Type B pancreatic cell (in vitro differentiated cells): ENCODE data around the gene SULF2. TPM values are rescaled to one million over a fixed set of nuclear protein-coding genes. Genes with fewer than 3 reads are reported as not detected.

Source experiments
- DNase-seq: peaks from one replicate; pipeline ENCODE4 v3.0.0; 2021; ENCODE audit warnings: mixed read lengths; ENCODE audit not compliant: unreplicated experiment; ENCODE audit errors: extremely low spot score
- H3K27ac Mint-ChIP-seq: 2 replicates; pipeline ENCODE4 v1.8.0; 2021; ENCODE audit warnings: mild to moderate bottlenecking, mixed read lengths
- H3K27me3 Mint-ChIP-seq: 2 replicates; pipeline ENCODE4 v1.8.0; 2021; ENCODE audit warnings: mixed read lengths
- H3K36me3 Mint-ChIP-seq: 2 replicates; pipeline ENCODE4 v1.8.0; 2021; ENCODE audit warnings: mixed read lengths
- H3K4me1 Mint-ChIP-seq: one replicate; pipeline ENCODE4 v1.8.0; 2021; ENCODE audit warnings: mixed read lengths; ENCODE audit not compliant: unreplicated experiment
- H3K4me3 Mint-ChIP-seq: 2 replicates; pipeline ENCODE4 v1.8.0; 2021; ENCODE audit warnings: mild to moderate bottlenecking, mixed read lengths
- H3K9me3 Mint-ChIP-seq: 2 replicates; pipeline ENCODE4 v1.8.0; 2021; ENCODE audit warnings: mixed read lengths
- CTCF ChIP-seq: fragments of 200-600 bp; sonication (generic); conservative IDR thresholded peaks from 2 replicates; pipeline ENCODE4 v1.5.0; 2021; ENCODE audit warnings: antibody characterized with exemption, mild to moderate bottlenecking
- total RNA-seq: library from RNA; stranded (reverse); gene quantifications from 2 replicates; pipeline ENCODE4 v1.2.1, GENCODE V29; 2021; ENCODE audit warnings: low replicate concordance

Gene SULF2
- total RNA-seq, 1 donor from 2014 or later: 146 TPM

GRCh38 chr20:47733892-47734291, 51.4 kb downstream of the SULF2 start:
- H3K27ac Mint-ChIP-seq: no peak overlapping the region
- no peaks in the 10 kb centered on the region for H3K4me1 Mint-ChIP-seq
- peaks cover 1% of the 10 kb centered on the region for H3K27me3 Mint-ChIP-seq
- H3K9me3 Mint-ChIP-seq: no peaks in the 10 kb centered on the region
- no peak for TF ChIP-seq CTCF
- peaks cover 30% of the 10 kb centered on the region for H3K36me3 Mint-ChIP-seq
- no peak overlapping the region for H3K4me3 Mint-ChIP-seq
- no peak for DNase-seq

GRCh38 chr20:47730744-47731143, 54.5 kb downstream of the SULF2 start:
- Mint-ChIP-seq H3K4me3 (no peak overlapping the region), H3K27me3 (peaks cover 3% of the 10 kb centered on the region), H3K4me1 (peaks cover 9% of the 10 kb centered on the region), H3K27ac (no peak overlapping the region), H3K9me3 (no peaks in the 10 kb centered on the region), H3K36me3 (peaks cover 25% of the 10 kb centered on the region)
- DNase-seq: no peak
- TF ChIP-seq CTCF: no peak

- Mint-ChIP-seq H3K27ac (no peak overlapping the region), H3K4me1 (peaks cover 20% of the 10 kb centered on the region), H3K36me3 (peaks cover 17% of the 10 kb centered on the region), H3K9me3 (no peaks in the 10 kb centered on the region), H3K4me3 (no peak overlapping the region), H3K27me3 (peaks cover 3% of the 10 kb centered on the region)
- DNase-seq: no peak
- TF ChIP-seq CTCF: no peak
These were observed 55.8 kb downstream of the SULF2 start for GRCh38 chr20:47729472-47729871.

- TF ChIP-seq CTCF: no peak
- peaks cover 3% of the 10 kb centered on the region for H3K27me3 Mint-ChIP-seq
- no peak overlapping the region for H3K27ac Mint-ChIP-seq
- H3K36me3 Mint-ChIP-seq: peaks cover 13% of the 10 kb centered on the region
- no peak for DNase-seq
- H3K4me3 Mint-ChIP-seq: no peak overlapping the region
- peaks cover 4% of the 10 kb centered on the region for H3K9me3 Mint-ChIP-seq
- H3K4me1 Mint-ChIP-seq: peaks cover 22% of the 10 kb centered on the region
These were observed 57.3 kb downstream of the SULF2 start for GRCh38 chr20:47727909-47728361.

- Mint-ChIP-seq H3K9me3 (peaks cover 4% of the 10 kb centered on the region), H3K36me3 (peaks cover 11% of the 10 kb centered on the region), H3K4me1 (peaks cover 22% of the 10 kb centered on the region), H3K27ac (no peak overlapping the region), H3K4me3 (no peak overlapping the region), H3K27me3 (peaks cover 3% of the 10 kb centered on the region)
- no peak for DNase-seq
- TF ChIP-seq CTCF: no peak
These were observed 58.0 kb downstream of the SULF2 start for GRCh38 chr20:47727170-47727880.
